ENCODE results near the gene GPC6.

The GPC6 gene

DNA sequence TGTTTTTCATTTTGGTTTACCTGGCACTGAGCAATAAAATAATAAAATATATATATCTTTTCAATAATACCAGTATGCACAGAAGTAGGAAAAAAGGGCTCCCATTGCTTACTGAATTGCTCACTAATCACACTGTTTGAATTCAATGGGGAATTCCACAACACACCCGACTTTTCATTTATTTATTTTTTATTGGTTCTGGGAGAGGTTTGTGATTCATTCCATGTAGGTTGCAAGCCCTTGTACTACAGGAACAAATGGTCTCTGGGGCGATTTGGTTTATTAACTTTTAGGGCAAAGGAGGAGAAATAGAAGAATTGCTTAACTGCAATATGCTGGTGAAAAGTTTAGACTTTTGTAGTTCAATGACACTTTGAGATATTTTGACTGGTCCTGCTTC, 1045.4 kb downstream of the GPC6 start:
- TF ChIP-seq, protein P1, sequence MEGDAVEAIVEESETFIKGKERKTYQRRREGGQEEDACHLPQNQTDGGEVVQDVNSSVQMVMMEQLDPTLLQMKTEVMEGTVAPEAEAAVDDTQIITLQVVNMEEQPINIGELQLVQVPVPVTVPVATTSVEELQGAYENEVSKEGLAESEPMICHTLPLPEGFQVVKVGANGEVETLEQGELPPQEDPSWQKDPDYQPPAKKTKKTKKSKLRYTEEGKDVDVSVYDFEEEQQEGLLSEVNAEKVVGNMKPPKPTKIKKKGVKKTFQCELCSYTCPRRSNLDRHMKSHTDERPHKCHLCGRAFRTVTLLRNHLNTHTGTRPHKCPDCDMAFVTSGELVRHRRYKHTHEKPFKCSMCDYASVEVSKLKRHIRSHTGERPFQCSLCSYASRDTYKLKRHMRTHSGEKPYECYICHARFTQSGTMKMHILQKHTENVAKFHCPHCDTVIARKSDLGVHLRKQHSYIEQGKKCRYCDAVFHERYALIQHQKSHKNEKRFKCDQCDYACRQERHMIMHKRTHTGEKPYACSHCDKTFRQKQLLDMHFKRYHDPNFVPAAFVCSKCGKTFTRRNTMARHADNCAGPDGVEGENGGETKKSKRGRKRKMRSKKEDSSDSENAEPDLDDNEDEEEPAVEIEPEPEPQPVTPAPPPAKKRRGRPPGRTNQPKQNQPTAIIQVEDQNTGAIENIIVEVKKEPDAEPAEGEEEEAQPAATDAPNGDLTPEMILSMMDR (IDR thresholded peaks at IDR 0.05; ENCODE audit: low read depth, low read length): no peak
- TF ChIP-seq, protein P2, sequence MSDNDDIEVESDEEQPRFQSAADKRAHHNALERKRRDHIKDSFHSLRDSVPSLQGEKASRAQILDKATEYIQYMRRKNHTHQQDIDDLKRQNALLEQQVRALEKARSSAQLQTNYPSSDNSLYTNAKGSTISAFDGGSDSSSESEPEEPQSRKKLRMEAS (IDR thresholded peaks at IDR 0.05; ENCODE audit: low read depth, low read length): no peak
- no peak overlapping the region for H3K4me3 ChIP-seq (ENCODE audit: low read depth, low read length)
- DNase-seq (ENCODE audit: low read depth): no peak

DNA sequence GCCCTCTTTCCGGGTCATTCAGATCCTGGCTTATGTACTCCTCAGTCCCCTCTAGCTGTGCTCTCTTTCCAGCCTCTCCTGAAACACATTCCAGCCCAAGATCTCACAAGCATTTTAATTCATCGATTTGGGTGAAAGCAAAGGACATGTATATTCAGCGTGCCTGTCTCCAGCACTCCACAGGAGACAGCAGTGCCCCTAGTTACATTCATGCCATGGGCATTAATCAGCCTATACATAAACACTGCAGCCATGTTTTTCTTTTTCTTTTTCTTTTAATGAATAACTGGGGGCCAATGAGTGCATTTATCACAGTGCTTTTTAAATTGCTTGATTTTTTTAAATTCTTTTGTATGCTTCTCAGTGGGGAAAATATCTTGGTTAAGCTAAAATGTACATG, 1053.7 kb downstream of the GPC6 start:
- DNase-seq (ENCODE audit: low read depth): no peak
- no peak for TF ChIP-seq POLR2A (IDR thresholded peaks at IDR 0.05; ENCODE audit: extremely low read depth, insufficient read length)
- TF ChIP-seq, protein P2 (IDR thresholded peaks at IDR 0.05; ENCODE audit: low read depth, low read length): no peak
- no peak for TF ChIP-seq MYC (IDR thresholded peaks at IDR 0.05; ENCODE audit: low read depth, low read length)
- TF ChIP-seq, protein P1 (IDR thresholded peaks at IDR 0.05; ENCODE audit: low read depth, low read length): no peak
- no peak overlapping the region for H3K4me3 ChIP-seq (ENCODE audit: low read depth, low read length)

DNA sequence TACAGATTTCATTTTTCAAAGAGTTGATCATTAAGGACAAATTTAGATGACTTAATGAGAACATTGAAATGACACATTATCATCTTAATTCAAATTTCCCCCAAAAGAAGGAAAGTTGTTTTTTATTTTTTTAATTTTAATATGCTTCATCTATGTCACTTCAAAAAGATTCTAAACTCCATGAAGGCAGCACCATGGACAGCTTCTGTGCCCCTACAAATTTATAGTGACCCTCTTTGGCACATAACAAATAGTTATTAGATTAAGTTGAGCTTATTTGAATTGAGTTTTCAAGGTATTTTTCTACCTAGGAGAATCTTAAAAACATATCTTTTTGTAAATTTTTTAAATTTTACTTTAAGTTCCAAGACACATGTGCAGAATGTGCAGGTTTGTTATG, 1054.2 kb downstream of the GPC6 start:
- no peak for DNase-seq (ENCODE audit: low read depth)
- no peak for TF ChIP-seq POLR2A (IDR thresholded peaks at IDR 0.05; ENCODE audit: extremely low read depth, insufficient read length)
- TF ChIP-seq, protein P1 (IDR thresholded peaks at IDR 0.05; ENCODE audit: low read depth, low read length): no peak
- TF ChIP-seq, protein P2 (IDR thresholded peaks at IDR 0.05; ENCODE audit: low read depth, low read length): no peak
- TF ChIP-seq MYC (IDR thresholded peaks at IDR 0.05; ENCODE audit: low read depth, low read length): no peak
- no peak overlapping the region for H3K4me3 ChIP-seq (ENCODE audit: low read depth, low read length)

DNA sequence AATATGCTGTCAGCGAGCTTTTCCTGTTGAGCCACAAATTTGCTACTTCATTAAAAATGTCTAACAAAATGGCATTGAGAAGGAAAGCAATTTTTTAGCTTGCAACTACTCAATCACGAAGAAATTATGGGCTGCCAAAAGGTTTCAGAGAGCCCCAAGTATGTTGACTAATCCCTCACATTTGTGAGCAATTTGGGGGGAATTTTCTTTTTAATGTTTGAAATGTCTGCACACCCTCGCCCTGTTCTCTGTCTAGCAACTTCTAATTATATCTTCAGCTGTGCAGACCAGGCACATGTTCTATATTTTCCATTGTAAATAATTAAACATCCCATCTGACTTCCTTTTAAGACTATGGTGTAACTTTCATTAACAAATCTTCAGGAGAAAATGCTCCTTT, 1060.0 kb downstream of the GPC6 start:
- H3K4me3 ChIP-seq (ENCODE audit: low read depth, low read length): no peak overlapping the region
- no peak for TF ChIP-seq POLR2A (IDR thresholded peaks at IDR 0.05; ENCODE audit: extremely low read depth, insufficient read length)
- TF ChIP-seq MYC (IDR thresholded peaks at IDR 0.05; ENCODE audit: low read depth, low read length): no peak
- TF ChIP-seq, protein P1 (IDR thresholded peaks at IDR 0.05; ENCODE audit: low read depth, low read length): no peak
- TF ChIP-seq, protein P2 (IDR thresholded peaks at IDR 0.05; ENCODE audit: low read depth, low read length): no peak
- DNase-seq (ENCODE audit: low read depth): no peak

DNA sequence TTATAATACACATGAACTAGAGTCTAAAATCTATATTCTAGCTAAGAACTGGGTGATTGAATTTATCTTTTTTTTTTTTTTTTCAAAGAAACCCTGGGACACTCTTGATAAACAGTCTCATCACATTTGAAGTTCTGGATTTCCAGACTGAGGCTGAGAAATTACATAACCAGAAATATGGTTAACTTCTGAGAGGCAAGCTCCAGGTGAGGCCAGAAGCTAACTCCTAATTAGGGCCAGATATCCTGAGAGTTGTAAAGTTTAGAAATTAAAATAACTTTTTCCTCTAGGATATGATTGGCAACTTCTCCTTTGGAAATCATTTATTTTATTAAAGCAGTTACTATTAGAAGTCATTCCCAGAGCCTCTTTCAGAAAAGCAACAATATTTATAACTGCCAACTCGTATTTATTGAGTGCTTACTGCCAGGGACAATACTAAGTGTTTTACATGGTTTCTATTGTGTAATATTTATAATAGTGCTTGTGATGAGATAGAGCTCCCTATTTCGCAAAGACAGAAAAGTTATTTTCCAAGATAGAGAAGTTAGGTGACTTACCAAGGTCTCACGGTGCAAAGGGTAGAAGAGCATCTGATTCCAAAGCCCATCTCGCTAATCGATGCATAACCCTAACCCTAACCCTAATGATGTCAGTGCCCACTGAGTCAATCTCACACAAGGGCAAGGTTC, 1065.2 kb downstream of the GPC6 start:
- DNase-seq (ENCODE audit: low read depth): no peak
- no peak overlapping the region for H3K4me3 ChIP-seq (ENCODE audit: low read depth, low read length)
- TF ChIP-seq MYC (IDR thresholded peaks at IDR 0.05; ENCODE audit: low read depth, low read length) (no peak), POLR2A (IDR thresholded peaks at IDR 0.05; ENCODE audit: extremely low read depth, insufficient read length) (no peak)
- TF ChIP-seq, protein P2 (IDR thresholded peaks at IDR 0.05; ENCODE audit: low read depth, low read length): no peak
- TF ChIP-seq, protein P1 (IDR thresholded peaks at IDR 0.05; ENCODE audit: low read depth, low read length): no peak

Measured in NB4 (cell line).